ENCODE measurements around the gene ANKRD22. TPM values are rescaled to one million over a fixed set of nuclear protein-coding genes. Genes with fewer than 3 reads are reported as not detected.

ANKRD22 gene
- total and polyA plus RNA-seq, 9 of the 15 experiments (the other 6 are each of a cell fraction or from before 2014, with no cell fraction given) = not detected

GRCh38 chr10:88888810-88889445 lies 37.3 kb upstream of the ANKRD22 start:
- no peak overlapping the region for H2AFZ ChIP-seq (ENCODE audit: low read depth, low read length)
- H3K9ac ChIP-seq (ENCODE audit: insufficient read depth in 1 of 2, low read depth in 2 of 2, low read length in 2 of 2) = no peak overlapping the region
- no TSS peak for BruUV-seq (replicated peaks)
- no peaks in the 10 kb centered on the region for H3K79me2 ChIP-seq (ENCODE audit: control insufficient read depth, insufficient read depth, low read length)
- H3K4me1 ChIP-seq (replicated peaks in 1 of 2; ENCODE audit: control insufficient read depth in 2 of 2, insufficient read depth in 2 of 2, low read length in 2 of 2) = no peaks in the 10 kb centered on the region
- H3K4me2 ChIP-seq (ENCODE audit: insufficient read depth, low read length) = no peak overlapping the region
- no peak for TF ChIP-seq SMARCA5 (IDR thresholded peaks at IDR 0.05)
- TF ChIP-seq HDAC1 (IDR thresholded peaks at IDR 0.05) = no peak
- no peak for TF ChIP-seq CBX2 (IDR thresholded peaks at IDR 0.05; ENCODE audit: insufficient read depth, low read length, poor library complexity, severe bottlenecking)
- TF ChIP-seq ZNF146 (CRISPR knock-in tag; IDR thresholded peaks at IDR 0.05; ENCODE audit: unreplicated experiment) = no peak
- no peak for TF ChIP-seq EZH2 (IDR thresholded peaks at IDR 0.05; ENCODE audit: borderline replicate concordance, low read depth, low read length)
- no peak for TF ChIP-seq ZNF561 (CRISPR knock-in tag; conservative IDR thresholded peaks at IDR 0.05)
- no peak for TF ChIP-seq ZNF512 (tag; IDR thresholded peaks at IDR 0.05)
- TF ChIP-seq HDAC2 (IDR thresholded peaks at IDR 0.05) = no peak
- no peak for TF ChIP-seq SIN3B (IDR thresholded peaks at IDR 0.05; ENCODE audit: low read depth)
- no peak for TF ChIP-seq HDAC3 (IDR thresholded peaks at IDR 0.05; ENCODE audit: borderline replicate concordance, partially characterized antibody)
- no peaks in the 10 kb centered on the region for H4K20me1 ChIP-seq (replicated peaks; ENCODE audit: control insufficient read depth, insufficient read depth, low read length)
- POLR2A ChIA-PET = no interaction called here
- H3K9me3 ChIP-seq (replicated peaks; ENCODE audit: control insufficient read depth, insufficient read depth, low read depth, low read length) = no peaks in the 10 kb centered on the region
- FAIRE-seq = no peak
- DNase-seq (ENCODE audit: extremely low read depth in 1 of 4, low spot score in 3 of 4) = no peak
- H3K4me3 ChIP-seq = no peak overlapping the region
- H3K27me3 ChIP-seq (ENCODE audit: control insufficient read depth in 2 of 2, insufficient read depth in 2 of 2, low read length in 2 of 2) = no peaks in the 10 kb centered on the region
- H3K36me3 ChIP-seq (ENCODE audit: control insufficient read depth, insufficient read depth, low read length) = no peaks in the 10 kb centered on the region
- intact Hi-C loops (cut with micrococcal nuclease) = no loop called here
- ATAC-seq = no peak
- in situ Hi-C loops (cut with MboI) = no loop called here
- no peaks in the 10 kb centered on the region for H3K9me1 ChIP-seq (ENCODE audit: control insufficient read depth, insufficient read depth, low read length)
- CTCF ChIA-PET (ENCODE audit: low intra/inter-chr PET ratio) = no interaction called here
- no peak overlapping the region for H3K27ac ChIP-seq (ENCODE audit: extremely low read depth, low read depth, low read length)

All from K562 (cell line).